Stomach (tissue), 4 donors: Measurements from ENCODE around the gene PRR5L.

Experiments
- POLR2A ChIP-seq, 4 donors: fragments of 450-650 bp; IDR thresholded peaks; one replicate each; pipeline ENCODE4 v1.6.1; 2016; ENCODE audit warnings: antibody characterized with exemption in 4 of 4, control low read depth in 2 of 4, mild to moderate bottlenecking in 1 of 4, moderate library complexity in 1 of 4
- POLR2AphosphoS5 ChIP-seq, 3 donors: sonication (generic); formaldehyde crosslinking; IDR thresholded peaks; one replicate each; pipeline ENCODE4 v1.6.1; 2016; ENCODE audit warnings: antibody characterized with exemption in 3 of 3

- TF ChIP-seq POLR2A (IDR thresholded peaks at IDR 0.05) (no peak), POLR2AphosphoS5 (IDR thresholded peaks at IDR 0.05) (no peak)
Observed at GRCh38 chr11:36341915-36342314, 45.8 kb downstream of the PRR5L start.
